Ureter (tissue), 1 donor: ENCODE data around the gene TDRD1. TPM values are rescaled to one million over a fixed set of nuclear protein-coding genes. Genes with fewer than 3 reads are reported as not detected.
"Not testable (repeated sequence)": the region's sequence is repeated elsewhere in the genome, so short reads cannot be mapped to it uniquely, and the experiment has no call there.

ENCODE experiments used
- DNase-seq: peaks from one replicate; pipeline ENCODE4 v3.0.0-alpha.2; 2020; ENCODE audit warnings: low spot score
- total RNA-seq: library from RNA; stranded (reverse); gene quantifications from one replicate; pipeline ENCODE4 v1.2.4, GENCODE V29; 2023
- donor health status: DM: yes; HTN: yes; CAD: no.

TDRD1 gene
- total RNA-seq: 0.23 TPM

DNA sequence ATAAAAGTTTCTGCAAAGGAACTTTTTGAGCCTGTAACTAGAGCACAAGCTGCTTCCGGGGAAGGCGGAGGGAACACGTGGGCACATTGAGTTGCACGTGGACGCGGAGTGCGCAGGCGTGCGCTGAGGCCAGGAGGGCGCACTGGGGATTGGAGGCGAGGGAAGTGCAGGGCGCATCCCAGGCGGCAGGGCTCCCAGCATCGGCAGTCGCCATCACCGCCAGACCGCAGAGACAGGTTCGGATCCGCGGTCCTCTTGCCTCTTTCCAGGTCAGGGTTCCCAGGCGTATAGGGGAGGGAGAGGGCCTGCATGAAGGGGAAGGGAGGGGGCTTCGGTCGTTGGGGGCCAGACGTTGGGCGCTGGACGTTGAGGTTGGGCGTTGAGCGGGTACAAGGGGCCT is at the start of gene TDRD1:
TDRD1 (plus strand) TSS at position 206 of the 400 bp plus-strand sequence. CDS start 8,479 bp downstream, outside the sequence.
- no peak for DNase-seq

DNA sequence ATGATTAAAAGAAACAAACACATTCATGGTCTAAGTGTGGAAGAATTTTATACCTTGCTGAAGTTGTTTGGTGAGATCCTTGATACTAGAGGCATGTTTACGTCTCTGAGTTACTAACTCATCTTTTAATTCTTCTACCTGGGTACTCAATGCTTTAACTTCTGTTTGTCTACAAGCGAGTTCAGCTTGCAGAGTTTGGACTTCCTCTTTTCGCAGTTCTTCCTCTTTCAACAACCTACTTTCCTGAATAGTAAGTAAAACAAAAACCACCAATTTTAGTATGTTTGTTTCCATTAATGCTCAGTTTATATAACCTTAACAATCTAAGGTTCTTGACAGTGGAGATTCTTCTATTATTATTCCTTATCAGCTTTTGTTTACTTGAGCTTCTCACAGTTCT is 48.1 kb upstream of the TDRD1 start:
- DNase-seq: no peak

- DNase-seq: no peak
Measured at GRCh38 chr10:114135476-114135875, 43.7 kb upstream of the TDRD1 start.

- no peak for DNase-seq
Measured at GRCh38 chr10:114138581-114138980, 40.6 kb upstream of the TDRD1 start.

DNA sequence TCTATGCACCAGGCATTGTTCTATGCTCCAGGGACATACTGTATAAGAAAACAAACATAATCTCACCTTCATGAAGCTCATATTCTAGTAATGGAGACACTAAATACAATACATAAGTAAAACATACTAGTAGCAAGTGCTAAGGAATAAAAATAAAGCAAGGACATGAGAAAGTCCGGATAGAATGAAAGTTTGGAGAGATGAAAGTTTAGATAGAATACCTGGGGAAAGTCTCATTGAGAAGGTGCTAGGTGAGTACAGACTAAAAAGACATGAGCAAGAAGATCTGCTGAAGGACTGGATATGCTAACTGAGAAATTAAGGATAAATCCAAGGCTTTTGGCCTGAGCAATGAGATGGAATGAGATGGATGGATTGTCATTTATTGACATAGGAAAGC is 39.1 kb upstream of the TDRD1 start:
- no peak for DNase-seq

- not testable (repeated sequence) for DNase-seq
Measured at GRCh38 chr10:114140827-114141226, 38.3 kb upstream of the TDRD1 start.

GRCh38 chr10:114142018-114142417 is 37.1 kb upstream of the TDRD1 start:
- no peak for DNase-seq

DNA sequence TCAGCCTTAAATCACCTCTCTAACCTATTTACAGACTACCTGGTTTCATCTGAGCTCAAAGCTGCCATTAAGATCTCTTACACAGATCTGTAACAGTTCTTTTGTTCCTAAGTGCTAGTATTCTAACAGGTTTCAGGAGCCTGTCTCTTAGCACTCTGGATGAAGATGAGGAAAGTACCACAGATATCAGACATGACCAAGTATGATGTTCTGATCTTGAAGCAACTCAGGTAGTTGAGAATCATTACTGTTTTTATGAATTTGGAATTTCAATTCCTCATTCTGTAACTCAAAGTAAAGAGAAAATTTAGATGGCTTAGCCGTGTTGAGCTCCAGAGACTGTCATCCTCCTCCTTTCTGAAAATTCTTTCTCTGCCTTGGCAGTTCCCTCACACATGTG is 36.0 kb upstream of the TDRD1 start:
- no peak for DNase-seq

DNA sequence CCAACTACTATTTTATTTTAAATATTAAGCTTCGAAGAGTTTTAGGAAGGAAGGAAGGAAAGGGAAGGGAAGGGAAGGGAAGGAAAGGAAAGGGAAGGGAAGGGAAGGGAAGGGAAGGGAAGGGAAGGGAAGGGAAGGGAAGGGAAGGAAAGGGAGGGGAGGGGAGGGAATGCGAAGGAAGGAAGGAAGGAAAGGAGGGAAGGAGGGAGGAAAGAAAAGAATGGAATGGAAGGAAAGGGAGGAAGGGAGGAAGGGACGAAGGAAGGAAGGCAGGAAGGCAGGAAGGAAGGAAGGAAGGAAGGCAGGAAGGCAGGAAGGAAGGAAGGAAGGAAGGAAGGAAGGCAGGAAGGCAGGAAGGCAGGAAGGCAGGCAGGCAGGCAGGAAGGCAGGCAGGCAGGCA is 29.7 kb upstream of the TDRD1 start:
- DNase-seq: not testable (repeated sequence)

GRCh38 chr10:114151486-114151885 is 27.7 kb upstream of the TDRD1 start:
- no peak for DNase-seq

DNA sequence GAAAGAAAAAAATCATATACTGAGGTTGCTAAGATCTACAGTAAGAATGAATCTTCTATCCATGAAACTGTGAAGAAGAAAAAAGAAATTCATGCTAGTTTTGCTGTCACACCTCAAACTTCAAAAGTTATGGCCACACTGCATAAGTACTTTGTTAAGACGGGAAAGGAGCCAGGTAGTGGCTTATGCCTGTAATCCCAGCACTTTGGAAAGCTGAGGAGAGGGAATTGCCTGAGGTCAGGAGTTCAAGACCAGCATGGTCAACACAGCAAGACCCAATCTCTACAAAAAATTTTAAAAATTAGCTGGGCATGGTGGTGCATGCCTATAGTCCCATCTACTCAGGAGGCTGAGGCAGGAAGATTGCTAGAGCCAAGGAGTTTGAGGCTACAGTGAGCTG is 27.3 kb upstream of the TDRD1 start:
- no peak for DNase-seq

DNA sequence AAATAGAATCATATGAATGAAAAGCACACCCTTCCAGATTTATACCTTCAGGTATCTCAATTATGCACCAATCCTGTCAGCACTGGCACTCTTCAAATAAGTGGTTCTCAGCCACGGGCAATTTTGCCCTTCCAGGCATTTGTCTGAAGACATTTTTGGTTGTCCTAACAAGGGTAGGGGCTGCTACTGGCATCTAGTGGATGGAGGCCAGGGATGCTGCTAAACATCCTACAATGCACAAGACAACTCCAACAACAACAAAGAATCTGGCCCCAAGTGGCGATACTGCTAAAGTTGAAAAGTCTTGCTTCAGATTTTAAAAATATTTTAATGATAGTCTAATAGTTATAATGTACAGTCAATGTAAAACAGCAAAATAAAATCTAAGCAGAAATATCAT is 21.2 kb upstream of the TDRD1 start:
- DNase-seq: no peak

GRCh38 chr10:114163062-114163461 is 16.1 kb upstream of the TDRD1 start:
- DNase-seq: no peak

GRCh38 chr10:114166043-114166442 is 13.1 kb upstream of the TDRD1 start:
- DNase-seq: no peak

DNA sequence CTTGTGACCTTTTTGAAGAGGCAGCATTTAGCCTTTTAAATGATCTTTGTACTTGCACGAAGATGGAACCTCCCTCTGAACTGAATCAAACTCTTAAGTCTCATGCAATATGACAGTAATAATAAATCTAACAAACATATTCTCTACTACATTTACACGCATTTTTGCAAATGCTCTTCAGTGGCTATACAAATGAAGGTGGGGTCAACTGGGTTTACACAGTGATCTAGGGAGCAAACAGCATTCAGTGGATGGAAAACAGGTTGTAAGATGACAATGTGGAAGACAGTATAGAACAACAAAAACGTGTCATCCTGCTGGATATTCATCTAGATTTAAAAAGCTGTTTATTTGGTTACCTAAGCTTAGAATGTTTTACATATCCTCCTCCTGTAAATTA is 12.7 kb upstream of the TDRD1 start:
- no peak for DNase-seq

DNA sequence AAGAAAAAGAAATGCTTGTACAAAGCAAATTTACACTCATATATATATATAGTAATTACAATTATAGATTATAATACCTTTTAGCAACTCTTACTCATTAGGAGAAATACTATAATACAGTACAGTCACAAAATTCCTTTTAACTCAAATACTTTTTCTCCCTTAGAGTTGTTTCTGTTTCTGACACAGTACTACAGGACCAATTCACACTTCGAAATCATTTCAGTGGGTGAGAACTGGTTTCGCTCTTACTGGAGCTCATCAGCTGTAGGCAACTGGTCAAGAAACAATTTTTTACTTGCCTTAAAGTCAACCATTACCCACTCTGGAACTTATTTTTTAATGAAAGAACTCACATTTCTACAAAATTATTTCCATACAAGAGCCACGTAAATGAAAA is 11.2 kb upstream of the TDRD1 start:
- DNase-seq: no peak

DNA sequence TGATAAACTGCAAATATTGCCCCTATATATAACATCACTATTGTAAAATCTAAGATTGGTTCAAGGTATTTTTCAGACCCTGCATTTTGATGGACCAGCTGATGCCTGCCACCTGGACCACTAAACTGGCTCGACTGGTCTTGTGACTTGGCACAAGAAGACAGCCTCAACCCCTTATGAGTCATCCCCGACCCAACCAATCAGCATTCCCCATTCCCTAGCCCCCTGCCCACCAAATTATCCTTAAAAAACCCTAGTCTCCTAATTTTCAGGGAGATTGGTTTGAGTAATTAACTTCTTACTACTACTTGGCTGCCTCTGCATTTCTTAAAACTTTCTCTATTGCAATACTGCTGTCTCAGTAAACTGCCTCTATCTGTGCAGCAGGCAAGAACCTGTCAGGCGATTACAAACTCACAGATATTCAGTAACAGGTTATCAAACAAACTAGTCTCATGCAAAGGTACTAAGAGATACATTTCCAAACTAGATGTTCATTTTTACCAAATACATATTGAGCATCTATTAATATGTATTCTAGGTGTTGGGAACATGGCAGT is 10.6 kb upstream of the TDRD1 start:
- no peak for DNase-seq

DNA sequence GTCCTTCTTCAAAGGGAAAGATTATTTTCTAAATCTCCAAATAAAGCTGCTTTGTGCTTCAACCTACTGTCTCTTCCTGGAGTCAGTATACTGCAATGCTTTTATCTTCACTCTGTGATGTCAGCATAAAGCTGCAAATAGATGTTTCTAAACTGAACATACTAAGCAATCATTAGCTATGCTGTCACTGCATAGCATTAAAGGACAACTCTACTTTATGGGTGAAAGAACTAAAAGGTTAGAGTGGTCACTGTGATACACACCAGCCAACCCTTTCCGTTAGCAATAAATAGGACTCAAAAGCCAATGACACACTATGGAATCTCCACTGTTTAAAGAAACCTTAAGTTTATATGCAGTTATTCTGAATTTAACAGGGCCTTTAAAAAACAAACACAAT is 6.9 kb upstream of the TDRD1 start:
- DNase-seq: no peak

DNA sequence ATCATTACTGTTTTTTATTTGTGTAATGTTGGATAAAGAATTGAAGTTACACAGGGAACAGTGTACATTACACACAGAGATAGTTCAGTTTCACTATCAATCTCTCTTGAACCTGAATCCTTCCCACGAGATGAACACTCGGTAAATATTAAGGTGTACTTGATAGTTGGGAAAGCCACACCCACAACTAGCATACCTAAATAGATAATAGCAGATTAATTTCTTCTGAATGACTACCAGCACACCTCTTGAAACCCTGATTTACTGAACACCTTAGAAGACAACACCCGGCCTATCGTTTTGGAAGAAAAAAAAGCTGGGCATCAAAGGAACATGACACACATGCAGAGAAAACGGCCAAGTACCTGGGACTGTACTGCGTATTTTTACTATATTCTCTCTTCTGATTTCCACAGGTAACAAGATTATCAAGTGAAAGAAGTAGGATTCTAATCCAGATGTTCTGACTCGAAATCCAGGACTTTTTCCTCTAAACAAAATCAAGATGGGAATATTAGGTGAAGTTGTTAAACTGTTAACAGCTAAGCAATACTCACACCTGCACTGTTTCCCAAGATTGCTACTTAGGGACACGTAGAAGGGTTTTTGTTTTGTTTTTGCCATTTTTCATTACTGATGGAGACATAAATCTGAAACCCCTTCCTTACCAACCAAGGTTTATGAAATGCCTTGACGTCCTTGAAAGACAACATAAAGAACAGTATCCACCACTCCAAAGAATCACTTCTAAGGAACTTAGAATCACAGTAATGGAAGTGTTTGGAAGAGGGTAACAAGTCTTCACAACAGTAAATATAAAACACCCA is 6.2 kb upstream of the TDRD1 start:
- DNase-seq: no peak

DNA sequence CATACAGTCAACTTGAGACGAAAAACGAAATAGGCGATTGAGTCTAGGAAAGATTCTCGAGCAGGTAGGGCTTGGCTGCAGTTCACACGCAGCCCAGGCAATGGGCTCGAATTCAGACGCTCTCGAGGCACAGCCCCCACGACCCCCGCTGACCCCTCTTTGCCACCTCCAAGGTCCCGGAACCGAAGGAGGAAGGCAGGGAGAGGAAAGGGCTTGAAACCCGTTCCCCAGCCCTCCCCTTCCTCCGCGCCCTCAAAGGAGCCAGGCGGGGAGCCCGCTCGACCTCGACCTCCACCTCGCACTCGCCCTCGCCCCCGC is 5.6 kb upstream of the TDRD1 start:
- no peak for DNase-seq

DNA sequence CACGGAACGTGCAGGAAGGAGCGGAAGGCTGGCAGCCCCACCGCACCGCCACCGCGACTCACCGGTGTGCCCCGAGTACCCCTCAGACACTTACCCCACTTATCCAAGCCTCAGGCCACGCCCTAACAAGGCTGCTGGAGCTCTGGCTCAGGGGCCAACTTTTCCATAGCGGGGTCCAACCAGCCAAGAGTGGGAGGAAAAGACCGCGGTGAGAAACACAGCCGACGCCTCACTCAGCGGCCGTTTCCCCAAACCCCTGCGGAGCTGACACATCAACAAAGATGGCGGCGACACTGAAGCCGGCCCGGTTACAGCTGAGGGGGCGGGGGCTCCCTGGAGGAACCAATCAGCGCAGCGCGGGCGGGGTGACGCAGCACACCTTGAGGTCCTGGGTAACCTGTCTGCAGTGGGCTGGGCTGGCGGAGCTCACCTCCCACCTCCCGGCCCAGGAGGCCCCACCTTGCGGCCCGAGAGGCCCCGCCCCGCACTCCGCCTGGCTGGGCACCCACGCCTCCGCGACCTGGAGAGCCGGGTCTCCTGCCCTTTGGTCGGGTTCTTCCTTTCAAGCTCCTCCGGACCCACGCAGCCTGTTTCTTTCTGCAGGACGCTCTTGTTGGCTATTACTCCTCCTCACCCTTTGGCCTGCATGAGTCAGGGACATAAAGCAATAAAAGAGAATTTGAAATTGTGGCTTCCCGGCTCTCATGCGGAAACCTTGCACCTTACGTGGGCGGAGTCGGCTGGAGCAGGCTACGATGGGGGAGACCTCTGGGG is 5.0 kb upstream of the TDRD1 start, which contains the start of gene CCDC186:
CCDC186 (minus strand) TSS at position 283 of the 774 bp plus-strand sequence. CDS start 10,935 bp downstream, outside the sequence.
- peak; percentile 97 for DNase-seq

DNA sequence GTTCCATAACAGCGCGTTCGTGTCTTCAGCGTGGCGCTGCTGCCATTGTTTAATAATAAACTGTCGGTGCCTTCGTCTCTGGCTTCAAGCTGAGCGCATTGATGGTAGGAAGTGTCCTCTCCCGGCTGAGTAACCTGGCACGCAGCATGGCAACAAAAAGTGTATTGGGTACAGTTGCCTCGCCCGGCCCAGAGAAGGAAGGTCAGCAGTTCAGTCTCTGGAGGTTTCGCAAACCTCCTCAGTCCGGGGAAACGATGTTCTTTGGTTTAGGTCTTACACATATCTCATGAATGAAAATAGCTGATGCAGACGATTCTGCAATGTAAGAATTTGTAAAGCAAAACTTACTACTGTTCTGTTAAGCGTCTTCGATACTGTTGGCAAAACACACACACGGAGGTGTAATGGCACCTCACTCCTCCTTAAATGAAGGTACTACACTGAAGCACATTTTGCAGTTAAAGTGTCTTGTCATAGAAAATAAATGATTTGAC is 4.4 kb upstream of the TDRD1 start:
- peak; percentile 65 for DNase-seq

DNA sequence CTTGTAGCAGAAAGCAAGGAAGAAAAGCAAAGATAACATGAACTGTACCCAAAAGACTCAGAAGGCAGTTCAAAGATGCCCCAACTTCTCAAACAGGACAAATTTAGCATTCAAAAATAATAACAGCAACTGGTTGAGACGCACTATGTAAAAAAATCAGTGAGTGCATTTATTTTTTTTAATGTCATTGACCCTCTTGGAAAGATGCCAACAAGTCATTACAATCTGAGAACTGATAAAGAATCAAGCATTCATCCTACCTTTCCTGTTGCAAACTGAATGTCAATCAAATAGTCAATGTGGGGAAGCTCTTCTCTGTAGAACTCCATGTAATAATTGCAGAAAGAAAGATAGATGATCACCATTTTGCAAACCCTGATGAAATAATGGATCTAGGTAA is 3.5 kb upstream of the TDRD1 start:
- no peak for DNase-seq
